NCI-H187 treated with DMSO at 0.1 percent for 48 hours (cell line): ENCODE results near the gene RAB7B.
"Not testable (repeated sequence)": the region's sequence is repeated elsewhere in the genome, so short reads cannot be mapped to it uniquely, and the experiment has no call there.

Source experiments
- DNase-seq: peaks from one replicate; lab custom pipeline; 2025; lab: John Stamatoyannopoulos, UW

Gene RAB7B

DNA sequence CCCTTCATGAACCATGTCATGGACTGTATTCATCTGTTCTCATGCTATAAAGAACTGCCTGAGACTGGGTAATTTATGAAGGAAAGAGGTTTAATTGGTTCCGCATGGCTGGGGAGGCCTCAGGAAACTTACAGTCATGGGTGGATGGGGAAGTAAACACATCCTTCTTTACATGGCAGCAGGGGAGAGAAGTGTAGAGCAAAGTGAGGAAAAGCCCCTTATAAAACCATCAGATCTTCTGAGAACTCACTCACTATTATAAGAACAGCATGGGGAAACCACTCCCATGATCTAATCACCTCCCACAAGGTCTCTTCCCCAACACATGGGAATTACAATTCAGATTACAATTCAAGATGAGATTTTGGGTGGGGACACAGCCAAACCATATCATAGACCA is 6.6 kb downstream of the RAB7B start:
- not testable (repeated sequence) for DNase-seq

DNA sequence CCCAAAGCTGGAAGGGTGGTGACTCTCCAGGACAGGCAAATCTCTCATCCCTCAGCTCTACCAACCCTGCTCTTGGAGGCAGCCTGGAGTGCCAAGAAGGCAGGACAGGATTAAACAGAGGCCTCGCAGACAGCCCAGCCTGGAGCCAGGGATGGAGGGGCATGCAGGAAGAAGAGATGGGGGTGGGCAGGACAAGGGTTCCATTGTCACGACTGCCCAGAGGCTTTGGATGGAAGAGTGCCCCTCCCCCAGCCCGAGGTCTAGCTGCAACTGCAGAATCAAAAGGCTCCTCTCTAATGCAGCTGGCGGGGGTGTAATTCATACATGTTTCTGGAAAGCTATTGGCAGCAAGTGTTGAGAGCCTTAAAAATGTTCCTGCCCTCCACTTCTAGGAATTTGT is 8.8 kb downstream of the RAB7B start:
- DNase-seq: no peak

DNA sequence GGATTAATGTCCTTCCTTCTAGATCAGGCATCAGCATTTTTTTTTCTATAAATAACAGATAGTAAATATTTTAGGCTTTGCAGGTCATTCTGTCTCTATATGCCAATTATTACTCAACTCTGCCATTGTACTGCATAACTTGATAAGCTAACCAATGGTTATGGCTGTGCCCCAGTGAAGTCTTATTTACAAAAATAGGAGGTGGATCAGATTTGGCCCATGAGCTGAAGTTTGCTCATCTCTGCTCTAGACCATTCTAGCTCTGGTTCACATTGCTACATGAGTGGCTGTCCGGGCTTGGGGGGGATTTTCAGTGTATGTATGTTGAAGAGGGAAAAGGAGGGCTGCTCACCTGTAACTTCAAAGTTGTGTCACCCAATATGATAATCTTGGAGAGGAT is 10.1 kb downstream of the RAB7B start:
- DNase-seq: no peak

DNA sequence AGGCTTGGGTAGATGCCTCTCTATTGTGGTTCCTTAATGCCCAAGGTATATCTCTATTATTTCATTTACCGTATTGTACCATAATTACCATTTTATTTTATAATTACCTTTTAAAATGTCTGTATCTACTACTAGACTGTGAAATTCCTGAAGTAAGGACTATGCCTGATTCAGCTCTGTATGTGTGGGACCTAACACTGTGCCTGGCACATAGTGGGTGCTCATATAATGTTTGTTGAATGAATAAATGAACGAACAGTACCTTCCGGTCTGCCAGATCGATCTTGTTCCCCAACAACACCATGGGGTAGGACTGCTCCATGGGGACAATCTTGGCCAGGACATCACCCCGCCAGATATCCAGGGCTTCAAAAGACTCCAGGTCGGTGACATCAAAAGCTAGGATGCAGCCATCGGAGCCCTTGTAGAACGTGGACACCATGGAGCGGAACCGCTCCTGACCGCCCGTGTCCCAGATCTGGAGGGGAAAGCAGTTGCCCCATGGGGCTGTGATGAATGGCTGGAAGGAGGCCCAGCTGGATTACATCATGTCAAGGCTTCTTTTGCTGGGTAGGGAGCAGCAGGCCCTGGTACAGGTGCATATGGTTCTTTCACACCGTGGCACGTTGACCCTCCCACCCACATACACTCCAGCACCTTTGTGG is 10.8 kb downstream of the RAB7B start:
- DNase-seq: no peak

DNA sequence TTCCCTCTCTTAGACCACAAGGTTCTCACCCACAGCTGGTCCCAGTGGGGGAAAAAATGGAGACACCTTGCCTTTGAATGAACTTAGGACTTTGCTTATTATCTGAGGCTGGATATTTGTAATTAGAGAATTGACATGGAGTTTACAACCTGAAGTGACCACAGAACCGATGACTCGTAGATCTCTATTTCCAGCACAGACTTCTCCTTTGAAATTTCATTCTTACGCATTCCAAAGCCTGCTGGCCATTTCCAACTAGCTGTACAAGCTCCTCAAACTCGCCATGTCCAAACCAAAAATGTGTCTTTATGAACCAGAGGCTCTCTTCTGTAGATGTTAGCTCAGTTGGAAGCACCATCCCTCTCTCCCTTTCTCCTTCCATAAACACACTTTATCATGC is 12.0 kb downstream of the RAB7B start:
- DNase-seq: no peak

DNA sequence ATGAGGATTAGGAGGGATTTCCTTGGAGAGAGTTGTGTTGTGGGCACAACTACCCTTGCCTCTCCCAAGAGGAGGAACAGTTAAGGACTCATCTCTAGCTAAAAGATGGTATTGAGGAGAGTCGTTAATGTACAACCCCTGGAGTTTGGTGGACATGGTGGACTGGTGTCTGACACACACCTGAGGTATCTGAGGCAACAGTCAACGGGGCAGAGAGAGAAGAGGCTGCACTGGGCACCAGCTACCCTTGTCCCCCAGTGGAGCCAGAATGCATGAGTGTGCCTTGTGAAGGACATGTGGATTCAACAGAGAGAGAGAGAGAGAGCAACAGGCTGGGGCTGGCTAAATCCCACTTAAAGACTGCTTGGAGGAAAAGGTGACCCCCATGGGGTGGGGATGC is 13.0 kb downstream of the RAB7B start:
- no peak for DNase-seq

DNA sequence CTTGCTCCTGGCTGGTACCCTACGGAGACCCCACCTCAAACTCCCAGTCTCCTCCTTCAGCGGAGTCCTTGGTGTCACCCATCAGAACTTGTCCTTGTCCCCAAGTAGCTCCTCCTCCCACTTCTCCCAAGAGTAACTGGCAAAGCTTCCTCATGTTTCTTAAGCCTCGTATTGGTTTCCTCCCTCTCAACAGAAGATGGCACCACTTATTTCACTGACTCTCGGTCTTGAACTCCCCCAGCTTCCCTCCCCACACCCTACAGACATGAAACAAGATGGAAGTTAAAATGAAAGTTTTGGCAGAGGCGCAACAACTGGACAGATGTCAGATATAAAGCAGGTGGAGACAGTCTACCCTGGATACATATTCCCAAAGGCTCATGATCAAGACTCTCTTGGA is 13.4 kb downstream of the RAB7B start:
- DNase-seq: no peak

DNA sequence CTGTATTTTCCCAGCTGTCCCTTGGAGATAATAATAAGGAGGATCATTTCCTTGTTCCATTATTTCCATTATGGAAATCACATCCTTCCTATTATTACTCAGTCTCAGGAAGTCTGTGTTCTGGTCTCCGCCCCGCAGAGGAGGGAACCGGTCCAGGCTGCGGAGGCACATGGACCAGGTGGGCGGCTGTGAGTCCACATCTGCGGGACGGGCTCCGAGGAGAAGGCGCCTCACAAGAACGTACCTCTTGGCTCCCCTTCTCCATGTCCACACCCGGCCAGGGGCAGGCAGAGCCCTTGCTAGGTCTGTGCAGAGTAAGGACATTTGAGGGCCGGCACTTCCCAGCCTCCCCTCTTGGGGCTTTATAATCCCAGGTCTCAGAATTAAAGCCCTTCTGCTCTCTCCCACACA is 14.6 kb downstream of the RAB7B start:
- DNase-seq: no peak

DNA sequence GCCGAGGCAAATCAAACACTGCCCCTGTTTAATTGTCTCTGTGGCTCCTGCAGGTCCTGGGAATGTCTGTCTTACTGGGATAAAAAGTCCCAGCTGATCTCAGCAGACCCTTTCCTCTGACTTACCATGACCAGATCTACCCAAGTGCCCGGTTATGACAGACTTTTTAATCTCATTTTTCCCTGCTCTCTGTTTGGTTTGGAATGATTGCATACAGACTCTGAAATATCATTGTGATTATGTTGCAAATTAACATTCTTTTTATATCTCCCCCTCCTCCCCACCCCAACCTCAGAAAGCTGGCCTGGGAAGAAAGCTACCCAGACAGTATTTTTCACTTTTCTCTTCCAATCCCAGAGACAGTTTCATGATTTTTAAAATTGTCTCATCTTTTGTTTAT is 16.3 kb downstream of the RAB7B start:
- DNase-seq: no peak

DNA sequence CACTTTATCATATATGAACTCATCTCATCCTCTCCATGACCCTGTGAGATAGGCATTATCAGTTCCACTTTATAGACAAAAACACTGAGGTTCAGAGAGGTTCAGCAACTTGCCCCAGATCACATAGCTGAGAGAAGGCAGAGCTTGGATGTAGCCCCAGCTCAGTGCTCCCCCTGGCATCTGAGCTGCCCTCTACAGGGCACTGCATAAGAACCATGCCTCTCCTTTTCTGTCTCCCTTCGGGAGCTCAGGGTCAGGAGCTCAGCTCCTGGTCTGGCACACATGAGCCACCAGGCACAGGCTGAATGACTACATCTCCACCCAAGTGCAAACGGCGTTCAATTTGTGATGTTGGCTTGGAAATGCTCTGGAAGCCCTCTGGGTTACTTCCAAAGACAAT is 16.9 kb downstream of the RAB7B start:
- DNase-seq: no peak

DNA sequence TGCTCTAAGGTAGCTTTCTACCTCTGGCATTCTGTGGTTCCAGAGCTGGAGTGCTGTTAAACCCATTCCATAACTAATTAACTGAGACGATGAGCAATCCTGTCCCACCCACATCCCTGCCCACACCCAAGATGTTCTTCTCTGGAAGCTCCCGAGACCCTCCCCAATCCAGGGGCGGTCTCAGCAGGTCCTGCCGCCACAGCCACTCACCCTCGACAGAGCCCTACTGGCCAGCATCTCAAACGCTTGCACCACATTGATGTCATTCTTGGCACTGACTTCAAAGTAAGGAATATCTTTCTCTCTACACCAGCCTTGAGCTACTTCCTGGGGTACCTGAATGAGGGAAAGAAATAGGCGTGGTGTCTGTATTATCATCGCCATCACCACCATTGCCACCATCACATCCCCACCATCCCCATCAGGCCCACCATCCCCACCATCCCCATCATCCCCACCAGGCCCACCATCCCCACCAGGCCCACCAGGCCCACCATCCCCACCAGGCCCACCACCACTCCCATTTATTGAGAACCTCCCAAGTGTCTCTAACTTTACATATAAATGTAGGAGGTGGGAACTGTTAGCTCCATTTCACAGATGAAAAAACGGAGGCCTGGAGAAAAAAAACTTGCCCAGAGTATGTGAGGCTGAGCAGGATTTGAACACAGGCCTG is 17.7 kb downstream of the RAB7B start:
- DNase-seq: no peak

DNA sequence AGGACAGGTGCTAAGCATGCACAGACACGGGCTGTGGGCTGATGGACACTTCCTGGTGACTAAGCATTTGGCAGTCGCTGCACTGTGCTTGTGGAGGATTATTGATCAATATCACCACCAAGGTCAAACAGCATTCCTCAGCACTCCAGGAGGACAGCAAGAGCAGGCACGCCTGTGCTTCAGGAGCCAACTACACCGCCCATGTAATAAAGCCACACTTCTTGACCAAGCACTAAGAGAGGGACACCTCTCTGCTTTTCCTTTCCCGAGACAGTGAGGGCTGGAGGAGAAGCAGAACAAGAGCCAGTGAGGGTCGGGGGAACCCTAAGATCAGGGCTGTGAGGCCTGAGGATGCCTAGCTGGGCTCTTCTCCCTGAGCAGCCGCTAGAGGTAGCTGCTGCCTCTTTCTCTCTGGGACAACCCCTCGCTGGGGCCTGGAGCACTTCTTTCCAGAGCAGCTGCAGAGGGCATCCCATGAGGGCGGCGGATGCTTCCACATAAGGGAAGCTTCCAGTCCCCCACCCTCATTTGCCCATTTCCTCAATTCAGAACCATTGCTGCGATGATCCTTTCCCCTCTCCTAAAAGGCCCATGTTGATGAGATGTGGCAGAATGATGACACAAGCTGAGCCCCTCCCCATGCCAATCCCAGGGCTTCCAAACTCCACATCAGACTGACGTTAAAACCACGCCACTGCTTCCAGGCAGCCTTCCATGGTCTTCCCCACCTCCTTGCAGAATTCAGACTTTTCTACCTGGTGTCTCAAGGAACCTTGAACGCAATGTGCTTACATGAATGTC is 19.1 kb downstream of the RAB7B start:
- no peak for DNase-seq

DNA sequence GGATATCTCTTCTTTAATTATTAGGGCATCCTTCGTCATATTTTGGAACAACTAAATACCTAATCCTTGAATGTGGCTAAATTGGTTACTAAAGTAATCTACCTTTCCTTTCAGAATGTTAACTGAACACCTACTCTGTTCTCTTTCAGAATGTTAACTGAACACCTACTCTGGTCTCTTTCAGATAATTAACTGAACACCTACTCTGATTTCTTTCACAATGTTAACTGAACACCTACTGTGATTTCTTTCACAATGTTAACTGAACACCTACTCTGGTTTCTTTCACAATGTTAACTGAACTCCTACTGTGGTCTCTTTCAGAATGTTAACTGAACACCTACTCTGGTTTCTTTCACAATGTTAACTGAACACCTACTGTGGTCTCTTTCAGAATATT is 21.9 kb downstream of the RAB7B start:
- DNase-seq: no peak

DNA sequence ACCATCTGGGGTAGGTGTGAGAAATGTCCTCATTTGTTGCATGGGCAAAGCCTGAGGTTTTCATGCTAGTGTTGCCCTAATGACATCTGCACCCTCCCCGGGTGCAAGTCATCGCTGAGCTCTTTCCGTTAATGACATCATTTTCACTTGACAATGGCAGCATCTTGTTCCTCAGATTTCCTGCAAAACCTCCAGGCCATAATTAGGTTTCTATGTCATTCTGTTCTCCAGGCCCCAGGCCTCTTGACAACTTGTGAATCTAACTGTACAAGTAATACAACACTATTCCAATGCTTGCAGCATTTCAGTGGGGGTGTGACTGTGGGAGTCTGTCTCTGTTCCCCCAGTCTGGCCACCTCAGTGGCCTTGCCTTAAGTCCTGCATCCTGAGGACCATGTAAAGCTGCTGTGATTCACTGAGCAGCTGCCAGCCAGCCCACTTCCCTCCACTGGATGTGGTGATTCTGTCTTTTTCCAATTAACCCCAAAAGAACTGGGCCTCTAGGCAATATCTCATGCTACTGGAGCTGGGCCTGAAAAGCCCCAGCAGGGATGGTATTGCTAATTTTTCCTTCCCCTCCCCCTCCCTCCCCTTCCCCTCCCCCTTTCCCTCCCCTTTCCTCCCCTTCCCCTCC is 22.8 kb downstream of the RAB7B start:
- DNase-seq: no peak

DNA sequence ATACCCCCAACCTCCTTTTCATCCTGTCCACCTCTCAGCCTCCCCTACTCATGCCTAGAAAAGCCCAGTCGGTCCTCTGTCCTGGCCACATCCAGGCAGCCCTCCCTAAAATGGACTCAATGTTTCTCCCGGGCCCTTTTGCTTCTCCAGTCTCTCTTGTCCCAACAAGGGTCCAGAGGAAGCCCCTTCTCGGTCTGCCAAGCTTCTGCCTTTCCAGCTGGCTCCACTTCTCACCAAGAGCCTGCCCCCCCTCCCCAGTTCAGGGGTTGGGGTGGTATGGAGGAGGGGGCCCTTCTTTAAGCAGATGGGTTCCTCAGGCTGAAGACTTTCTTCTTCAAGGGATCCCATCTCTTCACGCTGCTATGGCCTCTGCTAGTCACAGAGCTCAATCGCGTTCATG is 23.9 kb downstream of the RAB7B start:
- no peak for DNase-seq

DNA sequence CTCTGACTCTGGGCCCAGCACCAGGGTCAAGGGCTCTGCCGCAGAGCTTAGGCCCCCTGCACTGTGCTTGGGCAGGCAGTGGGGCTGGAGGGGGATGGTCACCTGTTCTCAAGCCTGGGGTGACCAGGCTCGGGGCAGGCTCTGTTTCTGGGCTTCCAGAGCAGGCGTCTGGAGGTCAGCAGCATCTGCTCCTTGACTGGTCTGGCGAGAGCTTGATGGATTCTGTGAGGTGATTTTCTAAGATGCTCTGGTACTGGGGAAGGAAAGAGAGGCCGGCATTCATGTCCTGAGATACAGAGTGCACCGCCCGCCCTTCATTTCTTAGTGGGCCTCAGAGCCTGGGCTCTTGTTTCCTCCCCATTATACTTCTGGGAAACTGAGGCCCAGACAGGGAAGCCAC is 24.5 kb downstream of the RAB7B start:
- DNase-seq: no peak

DNA sequence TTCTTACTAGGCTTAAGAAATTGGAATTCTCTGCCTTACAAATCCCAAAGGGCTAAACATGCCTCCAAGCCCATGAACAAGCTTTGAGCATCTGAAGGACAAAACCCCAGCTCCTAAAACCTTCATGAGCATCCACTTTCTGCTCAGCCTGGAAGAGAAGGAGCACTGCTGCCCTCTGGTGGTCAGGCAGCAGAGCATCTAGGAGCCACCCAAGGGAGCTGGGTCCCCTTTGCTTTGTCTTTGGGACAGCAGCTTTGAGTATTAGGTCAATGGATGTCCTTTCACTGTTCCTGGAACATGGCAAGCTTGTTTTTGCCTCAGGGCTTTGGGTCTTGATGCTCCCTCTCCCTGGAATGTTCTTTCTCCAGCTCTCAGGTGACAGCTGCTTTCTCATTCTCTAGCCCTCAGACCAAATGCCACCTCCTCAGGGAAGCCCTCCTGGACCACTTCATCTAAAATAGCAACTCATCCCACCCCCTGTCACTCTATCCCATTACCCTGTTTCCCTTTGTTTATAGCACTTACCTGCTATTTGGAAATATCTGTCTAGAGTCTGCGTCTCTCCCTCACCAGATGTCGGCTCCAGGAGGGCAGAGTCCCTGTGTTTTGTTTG is 25.7 kb downstream of the RAB7B start:
- peak; percentile 95 for DNase-seq

DNA sequence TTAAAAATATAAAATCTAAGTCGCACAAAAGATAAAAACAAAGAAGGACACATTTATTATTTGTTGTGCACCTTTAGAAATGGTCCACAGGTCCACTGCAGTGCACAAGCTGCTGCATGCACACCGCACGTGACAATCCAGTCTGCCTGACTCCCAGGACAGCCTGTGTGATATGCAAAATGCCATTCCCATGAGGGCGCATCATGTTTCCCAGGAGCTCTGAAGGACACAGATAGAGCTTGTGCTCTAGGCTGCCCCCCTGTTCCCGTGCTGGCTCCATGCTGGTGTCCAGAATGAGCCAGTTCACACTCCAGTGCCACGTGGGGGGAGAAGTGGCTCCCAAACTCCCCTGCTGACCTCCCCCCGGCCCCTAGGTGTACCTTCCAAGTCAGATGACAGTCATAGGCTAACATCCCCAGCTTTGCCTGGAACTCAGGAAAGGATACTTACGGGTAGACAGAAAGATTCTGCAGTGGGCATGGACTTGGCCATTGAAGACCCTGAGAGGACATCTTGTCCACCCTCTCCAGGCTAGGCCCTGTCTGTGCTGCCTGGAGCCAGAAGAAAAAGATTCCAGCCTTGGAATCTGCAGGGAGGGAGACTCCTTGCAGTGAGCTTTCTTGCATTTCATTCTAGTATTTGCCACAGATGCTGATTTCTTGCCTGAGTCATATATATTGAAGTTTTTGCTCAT is 26.3 kb downstream of the RAB7B start:
- peak; percentile 89 for DNase-seq

DNA sequence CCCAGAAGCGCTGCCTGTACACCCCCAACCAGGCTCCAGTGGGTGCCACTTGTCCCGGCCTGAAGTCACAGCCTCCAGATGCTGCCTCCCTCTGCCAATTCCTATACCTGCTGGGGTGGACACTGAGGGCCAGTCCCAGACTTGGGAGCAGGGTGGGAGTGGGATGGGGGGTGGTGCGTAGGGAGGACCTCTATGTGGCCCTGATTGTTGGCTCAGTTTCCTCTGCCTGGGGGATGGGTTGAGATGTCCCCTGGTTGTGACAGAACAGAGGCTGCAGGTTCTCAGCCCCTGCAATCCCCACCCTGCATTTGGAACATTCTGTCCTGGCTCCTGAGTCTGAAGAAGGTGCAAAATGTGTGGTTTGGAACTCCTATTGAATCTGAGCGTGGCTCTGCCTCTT is 27.2 kb downstream of the RAB7B start:
- DNase-seq: no peak

DNA sequence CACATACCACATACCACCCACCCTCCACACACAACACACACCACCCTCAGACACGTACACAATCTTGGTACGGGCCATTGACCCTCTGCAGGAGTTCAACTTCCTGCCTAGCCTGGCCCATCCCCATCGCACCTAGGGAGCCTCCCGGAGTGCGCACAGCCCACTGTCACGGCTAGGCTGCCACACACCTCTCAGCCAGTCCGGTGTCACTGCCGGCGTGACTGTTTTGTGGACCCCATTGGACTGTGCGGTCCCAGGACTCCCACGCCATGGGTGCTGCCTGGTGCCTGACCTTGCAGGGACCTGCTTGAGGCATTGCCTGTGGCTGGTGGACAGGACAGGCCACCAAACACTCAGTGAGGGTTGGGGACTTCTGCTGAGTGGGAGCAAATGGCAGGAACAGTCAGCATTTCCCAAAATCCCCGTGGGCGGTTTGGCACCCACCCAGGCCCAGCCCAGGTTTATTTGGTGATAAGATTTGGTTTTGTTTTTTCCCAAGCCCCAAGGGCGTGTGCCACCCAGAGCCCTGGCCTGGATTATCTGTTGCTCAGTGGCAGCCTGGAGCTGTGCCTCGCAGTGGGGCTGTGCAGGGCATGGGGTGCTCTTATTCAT is 27.7 kb downstream of the RAB7B start:
- no peak for DNase-seq

DNA sequence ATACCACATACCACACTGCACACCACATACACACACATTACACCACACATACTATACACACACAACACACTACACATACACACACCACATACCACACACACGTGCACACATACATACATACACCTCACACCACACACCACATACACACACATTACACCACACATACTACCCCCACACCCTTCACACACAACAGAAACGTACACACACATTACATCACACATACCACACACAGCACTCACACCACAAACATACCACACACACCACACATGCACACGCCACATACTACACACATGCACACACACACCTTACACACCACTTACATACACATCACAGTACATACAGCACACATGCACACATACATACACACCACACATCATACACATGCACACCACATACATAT is 28.5 kb downstream of the RAB7B start:
- no peak for DNase-seq
